PC-9 (cell line): ENCODE measurements around the gene PKHD1. TPM values are rescaled to one million over a fixed set of nuclear protein-coding genes. Genes with fewer than 3 reads are reported as not detected.

Experiments
- BruUV-seq: library from RNA; stranded (reverse); fragments of 400-500 nt; replicated peaks from 2 replicates; lab custom pipeline; 2021; lab: Mats Ljungman, UMichigan
- CTCF ChIA-PET: fragments of 300-600 bp; sonication (Branson Sonifier 250); formaldehyde crosslinking; loops from one replicate; lab custom pipeline; 2022; ENCODE audit warnings: antibody characterized with exemption; lab: Charles Lee
- POLR2A ChIA-PET: fragments of 300-600 bp; sonication (Branson Sonifier 250); formaldehyde crosslinking; loops from one replicate; lab custom pipeline; 2022; ENCODE audit warnings: antibody characterized with exemption; ENCODE audit not compliant: unreplicated experiment; lab: Charles Lee
- DNase-seq, 2 experiments: peaks; one replicate each; pipeline versions ENCODE4 v3.0.0 to v3.0.0-alpha.2; 2015 to 2022; ENCODE audit warnings: mixed read lengths in 1 of 2
- H2AFZ ChIP-seq: fragments of 200-600 bp; sonication (generic); 2 replicates; pipeline ENCODE4 v1.8.1; 2017; ENCODE audit warnings: antibody characterized with exemption
- H3F3A ChIP-seq: fragments of 200-600 bp; sonication (generic); 2 replicates; pipeline ENCODE4 v1.8.1; 2017; ENCODE audit warnings: antibody characterized with exemption, mild to moderate bottlenecking, low read depth; ENCODE audit not compliant: insufficient read depth
- H3K27ac ChIP-seq: fragments of 200-600 bp; sonication (generic); 2 replicates; pipeline ENCODE4 v1.6.1; 2016; ENCODE audit warnings: mixed run types
- H3K27me3 ChIP-seq: fragments of 200-600 bp; sonication (generic); 2 replicates; pipeline ENCODE4 v1.6.1; 2016; ENCODE audit warnings: low read depth, mixed run types; ENCODE audit not compliant: insufficient read depth
- H3K36me3 ChIP-seq: fragments of 200-600 bp; sonication (generic); 2 replicates; pipeline ENCODE4 v1.6.1; 2016; ENCODE audit warnings: low read depth, mixed run types
- H3K4me1 ChIP-seq: fragments of 200-600 bp; sonication (generic); replicated peaks from 2 replicates; pipeline ENCODE4 v1.6.1; 2016; ENCODE audit warnings: mixed run types; ENCODE audit not compliant: insufficient read depth
- H3K4me2 ChIP-seq: fragments of 200-600 bp; sonication (generic); 2 replicates; pipeline ENCODE4 v1.6.1; 2017; ENCODE audit warnings: mixed run types
- H3K4me3 ChIP-seq: fragments of 200-600 bp; sonication (generic); 2 replicates; pipeline ENCODE4 v1.6.1; 2016; ENCODE audit warnings: mixed run types
- H3K79me2 ChIP-seq: fragments of 200-600 bp; sonication (generic); 2 replicates; pipeline ENCODE4 v1.6.1; 2017; ENCODE audit warnings: low read depth, mixed run types
- H3K9me2 ChIP-seq: fragments of 200-600 bp; sonication (generic); 2 replicates; pipeline ENCODE4 v1.8.1; 2017; ENCODE audit warnings: mild to moderate bottlenecking; ENCODE audit not compliant: insufficient read depth
- H3K9me3 ChIP-seq: fragments of 200-600 bp; sonication (generic); 2 replicates; pipeline ENCODE4 v1.8.1; 2016; ENCODE audit warnings: low read depth; ENCODE audit not compliant: insufficient read depth
- H4K20me1 ChIP-seq: fragments of 200-600 bp; sonication (generic); 2 replicates; pipeline ENCODE4 v1.8.1; 2017; ENCODE audit not compliant: insufficient read depth
- CTCF ChIP-seq: fragments of 200-600 bp; sonication (generic); conservative IDR thresholded peaks from 2 replicates; pipeline ENCODE4 v1.6.1; 2017; ENCODE audit warnings: mixed run types, antibody characterized with exemption, mild to moderate bottlenecking, moderate library complexity
- EZH2 ChIP-seq: fragments of 200-600 bp; sonication (generic); IDR thresholded peaks from 2 replicates; pipeline ENCODE4 v1.8.0; 2017; ENCODE audit warnings: antibody characterized with exemption, low read depth
- intact Hi-C: fragments of 100-400 bp; cut with micrococcal nuclease; formaldehyde crosslinking; loops from one replicate; pipeline ENCODE4 v1.10.0; 2022; ENCODE audit not compliant: unreplicated experiment
- total RNA-seq: library from RNA; stranded (reverse); gene quantifications from 2 replicates; pipeline ENCODE4 v1.2.3, GENCODE V29; 2021

PKHD1 gene
- total RNA-seq, 1 experiment from 2014 or later, result not detected

GRCh38 chr6:51598171-51598570 lies 489.2 kb downstream of the PKHD1 start:
- no peak for DNase-seq
- Histone ChIP-seq H3K27me3 (no peaks in the 10 kb centered on the region), H3K4me1 (no peaks in the 10 kb centered on the region), H3K9me2 (no peaks in the 10 kb centered on the region), H3F3A (no peaks in the 10 kb centered on the region), H4K20me1 (no peaks in the 10 kb centered on the region), H3K4me2 (no peak overlapping the region), H3K4me3 (no peak overlapping the region), H3K27ac (no peak overlapping the region), H3K9me3 (no peaks in the 10 kb centered on the region), H3K36me3 (no peaks in the 10 kb centered on the region), H2AFZ (no peak overlapping the region), H3K79me2 (no peaks in the 10 kb centered on the region)
- BruUV-seq, result no TSS peak
- POLR2A ChIA-PET, result no interaction called here
- no peak for TF ChIP-seq CTCF
- no peak for TF ChIP-seq EZH2
- intact Hi-C loops, result no loop called here
- CTCF ChIA-PET, result no interaction called here

DNA sequence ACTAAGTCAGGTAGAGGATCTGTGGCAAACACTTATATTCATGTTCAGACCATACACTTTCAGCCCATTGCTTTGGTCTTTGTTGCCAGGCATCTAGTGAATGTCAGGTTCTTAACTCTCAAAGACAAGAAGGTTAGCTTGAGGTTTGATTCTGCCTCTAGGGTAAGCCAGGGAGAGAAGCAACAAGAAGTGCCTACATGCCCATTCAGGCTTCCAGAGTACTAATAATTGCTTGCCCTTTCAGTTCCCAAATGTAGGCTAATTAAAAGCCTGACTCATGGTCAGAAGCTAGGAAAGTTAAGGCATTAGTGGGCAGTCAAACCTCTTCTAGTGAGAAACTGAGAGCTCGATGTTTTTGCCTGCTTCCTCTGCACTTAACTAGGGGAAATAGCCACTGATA lies 492.4 kb downstream of the PKHD1 start:
- H2AFZ ChIP-seq, result no peak overlapping the region
- ChIA-PET POLR2A (no interaction called here), CTCF (no interaction called here)
- no TSS peak for BruUV-seq
- H3K27me3 ChIP-seq, result no peaks in the 10 kb centered on the region
- H3F3A ChIP-seq, result no peaks in the 10 kb centered on the region
- H3K36me3 ChIP-seq, result no peaks in the 10 kb centered on the region
- H3K4me1 ChIP-seq, result no peaks in the 10 kb centered on the region
- H3K9me2 ChIP-seq, result no peaks in the 10 kb centered on the region
- no peak overlapping the region for H3K4me3 ChIP-seq
- intact Hi-C loops, result no loop called here
- no peak for DNase-seq
- TF ChIP-seq EZH2, result no peak
- TF ChIP-seq CTCF, result no peak
- no peak overlapping the region for H3K27ac ChIP-seq
- H3K4me2 ChIP-seq, result no peak overlapping the region
- no peaks in the 10 kb centered on the region for H3K79me2 ChIP-seq
- H3K9me3 ChIP-seq, result no peaks in the 10 kb centered on the region; the same call in 1 of the 2 replicates
- H4K20me1 ChIP-seq, result no peaks in the 10 kb centered on the region

DNA sequence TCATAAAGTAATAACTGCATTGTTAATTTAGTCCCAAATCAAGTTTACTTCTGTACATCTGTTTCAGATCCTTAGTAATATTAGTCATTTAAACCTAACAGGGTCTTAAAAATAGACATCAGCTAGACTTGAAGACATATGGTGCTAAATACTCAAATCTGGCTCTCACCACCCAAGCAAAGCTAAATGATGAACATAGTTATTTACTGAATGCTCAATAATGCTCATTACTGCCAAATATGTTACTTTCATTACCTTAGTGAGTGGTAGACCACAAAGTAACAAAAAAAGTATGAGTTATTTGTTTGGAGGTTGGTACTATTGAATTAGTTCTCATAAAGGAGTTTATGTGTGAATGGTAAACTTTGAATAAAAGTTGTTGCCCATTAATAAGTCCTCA lies 502.1 kb downstream of the PKHD1 start:
- ChIA-PET CTCF (no interaction called here), POLR2A (no interaction called here)
- intact Hi-C loops, result no loop called here
- no peaks in the 10 kb centered on the region for H3K9me2 ChIP-seq
- no TSS peak for BruUV-seq
- DNase-seq, result no peak
- no peak for TF ChIP-seq CTCF
- no peak for TF ChIP-seq EZH2
- no peaks in the 10 kb centered on the region for H3K4me1 ChIP-seq
- H3K4me2 ChIP-seq, result no peak overlapping the region
- no peaks in the 10 kb centered on the region for H3K9me3 ChIP-seq
- H3K79me2 ChIP-seq, result no peaks in the 10 kb centered on the region
- H3K27me3 ChIP-seq, result no peaks in the 10 kb centered on the region
- H3K36me3 ChIP-seq, result no peaks in the 10 kb centered on the region
- no peak overlapping the region for H3K4me3 ChIP-seq
- H4K20me1 ChIP-seq, result no peaks in the 10 kb centered on the region
- no peaks in the 10 kb centered on the region for H3F3A ChIP-seq
- H2AFZ ChIP-seq, result no peak overlapping the region
- H3K27ac ChIP-seq, result no peak overlapping the region
